K562 (cell line): ENCODE results near the gene LMLN. TPM values are rescaled to one million over a fixed set of nuclear protein-coding genes. Genes with fewer than 3 reads are reported as not detected.

ENCODE experiments used
- ATAC-seq: fragments of 200-7000 bp; cut with Tn5 transposase; 3 replicates; pipeline ENCODE4 v1.9.1; 2020; ENCODE audit warnings: moderate library complexity
- BruUV-seq: library from RNA; stranded (reverse); fragments of 400-500 nt; replicated peaks from 2 replicates; lab custom pipeline; 2021; lab: Mats Ljungman, UMichigan
- CTCF ChIA-PET: fragments of 300-600 bp; formaldehyde crosslinking; extraction: SDS; loops from one replicate; lab custom pipeline; 2021; ENCODE audit warnings: low intra/inter-chr PET ratio; lab: Yijun Ruan, JAX
- POLR2A ChIA-PET: fragments of 300-600, 350-650 bp; sonication (Branson Sonifier 250); formaldehyde crosslinking; extraction: SDS; loops from one replicate; lab custom pipeline; 2021; ENCODE audit warnings: antibody characterized with exemption, inconsistent platforms; lab: Yijun Ruan, JAX
- DNase-seq, 4 experiments: peaks; one replicate each; pipeline versions ENCODE4 v3.0.0 to v3.0.0-alpha.2; 2011 to 2018; ENCODE audit warnings: low spot score in 3 of 4, mixed read lengths in 3 of 4; ENCODE audit errors: extremely low read depth in 1 of 4
- FAIRE-seq: peaks from 2 replicates; lab custom pipeline; 2011; peaks lifted over from hg19 to GRCh38; lab: Jason Lieb, UNC
- H2AFZ ChIP-seq: 2 replicates; pipeline ENCODE4 v1.6.0; 2011; ENCODE audit warnings: low read depth, low read length, control low read depth, inconsistent platforms
- H3K27ac ChIP-seq: fragments of 200-600 bp; 3 replicates; pipeline ENCODE4 v1.8.0; 2011; ENCODE audit warnings: low read depth, mild to moderate bottlenecking, control low read depth, inconsistent platforms, low read length, moderate library complexity, mixed read lengths; ENCODE audit errors: extremely low read depth
- H3K27me3 ChIP-seq, 2 experiments: fragments of 300-600 bp in 1 of 2; 2 replicates in 1 of 2; 3 replicates in 1 of 2; pipeline versions ENCODE4 v1.6.0 to v1.8.0; 2011; ENCODE audit warnings: inconsistent platforms in 2 of 2, low read length in 2 of 2, mild to moderate bottlenecking in 1 of 2, mixed read lengths in 1 of 2, moderate library complexity in 1 of 2; ENCODE audit not compliant: control insufficient read depth in 2 of 2, insufficient read depth in 2 of 2
- H3K36me3 ChIP-seq: fragments of 300-600 bp; 3 replicates; pipeline ENCODE4 v1.8.0; 2011; ENCODE audit warnings: mild to moderate bottlenecking, low read length, inconsistent platforms; ENCODE audit not compliant: control insufficient read depth, insufficient read depth
- H3K4me1 ChIP-seq, 2 experiments: fragments of 200-600 bp in 1 of 2; replicated peaks in 1 of 2; 2 replicates in 1 of 2; 3 replicates in 1 of 2; pipeline versions ENCODE4 v1.5.1 to v1.8.0; 2011; ENCODE audit warnings: inconsistent platforms in 2 of 2, low read length in 2 of 2, mild to moderate bottlenecking in 1 of 2, mixed read lengths in 1 of 2, moderate library complexity in 1 of 2; ENCODE audit not compliant: control insufficient read depth in 2 of 2, insufficient read depth in 2 of 2
- H3K4me2 ChIP-seq: 2 replicates; pipeline ENCODE4 v1.6.1; 2011; ENCODE audit warnings: low read length, control low read depth, inconsistent platforms, mixed read lengths; ENCODE audit not compliant: insufficient read depth
- H3K4me3 ChIP-seq: fragments of 200-600 bp; sonication (generic), shearing (Covaris generic); 2 replicates; pipeline ENCODE4 v1.5.1; 2016; ENCODE audit warnings: control low read depth, inconsistent platforms
- H3K79me2 ChIP-seq: fragments of 200-600 bp; 3 replicates; pipeline ENCODE4 v1.8.0; 2011; ENCODE audit warnings: low read length, inconsistent platforms; ENCODE audit not compliant: control insufficient read depth, insufficient read depth
- H3K9ac ChIP-seq, 2 experiments: 2 replicates each; pipeline versions ENCODE4 v1.6.0 to v1.6.1; 2011; ENCODE audit warnings: low read depth in 2 of 2, low read length in 2 of 2, control low read depth in 1 of 2, inconsistent platforms in 1 of 2, mild to moderate bottlenecking in 1 of 2, mixed read lengths in 1 of 2; ENCODE audit not compliant: insufficient read depth in 1 of 2
- H3K9me1 ChIP-seq: one replicate; pipeline ENCODE4 v1.6.0; 2011; ENCODE audit warnings: inconsistent platforms, mild to moderate bottlenecking, low read length, moderate library complexity; ENCODE audit not compliant: control insufficient read depth, insufficient read depth
- H3K9me3 ChIP-seq: replicated peaks from 2 replicates; pipeline ENCODE4 v1.5.1; 2011; ENCODE audit warnings: low read depth, low read length, inconsistent platforms; ENCODE audit not compliant: control insufficient read depth, insufficient read depth
- H4K20me1 ChIP-seq: replicated peaks from 2 replicates; pipeline ENCODE4 v1.6.1; 2011; ENCODE audit warnings: low read length, inconsistent platforms, mixed read lengths; ENCODE audit not compliant: control insufficient read depth, insufficient read depth
- E2F3 ChIP-seq: fragments of 250-450 bp; sonication (Bioruptor Pico); IDR thresholded peaks from 2 replicates; pipeline ENCODE4 v1.4.0; 2020; ENCODE audit warnings: mild to moderate bottlenecking
- GATAD2B ChIP-seq: fragments of 450-650 bp; IDR thresholded peaks from 2 replicates; pipeline ENCODE4 v1.6.1; 2017; ENCODE audit warnings: mild to moderate bottlenecking, borderline replicate concordance
- MAFF ChIP-seq: IDR thresholded peaks from 2 replicates; pipeline ENCODE4 v1.6.1; 2012; ENCODE audit warnings: low read length, improper control_type of control experiment
- MECOM ChIP-seq: fragments of 250-450 bp; sonication (Bioruptor Pico); IDR thresholded peaks from 2 replicates; pipeline ENCODE4 v1.8.0; 2022; ENCODE audit warnings: inconsistent platforms
- RBM25 ChIP-seq: fragments of 200-400 bp; formaldehyde crosslinking; IDR thresholded peaks from 2 replicates; pipeline ENCODE4 v1.6.1; 2018; ENCODE audit warnings: low read length, low read depth, moderate library complexity; ENCODE audit not compliant: severe bottlenecking
- SPI1 ChIP-seq: IDR thresholded peaks from 2 replicates; pipeline ENCODE4 v1.6.1; 2011; ENCODE audit warnings: low read depth, low read length, control low read depth, borderline replicate concordance
- ZFP1 ChIP-seq: fragments of 450-650 bp; formaldehyde crosslinking; IDR thresholded peaks from 2 replicates; pipeline ENCODE4 v1.4.0; 2020; ENCODE audit warnings: mild to moderate bottlenecking, mixed read lengths
- ZNF121 ChIP-seq: sonication (generic); formaldehyde crosslinking; conservative IDR thresholded peaks from 2 replicates; pipeline ENCODE4 v1.8.0; 2022; ENCODE audit warnings: missing genetic modification reagents
- ZNF197 ChIP-seq: fragments of 200-800 bp; sonication (Bioruptor generic); IDR thresholded peaks from 2 replicates; pipeline ENCODE4 v1.6.1; 2016; ENCODE audit warnings: low read depth, missing genetic modification characterization, missing compliant biosample characterization
- ZNF316 ChIP-seq: fragments of 450-650 bp; IDR thresholded peaks from 2 replicates; pipeline ENCODE4 v1.6.1; 2016
- WGBS: fragments of 100-300 bp; shearing (Covaris generic); methylation state at CpG from one replicate; pipeline ENCODE4 v1.1.6; 2016; ENCODE audit warnings: low coverage, mixed read lengths; ENCODE audit not compliant: insufficient coverage; ENCODE audit errors: missing lambda C conversion rate; 5-methylcytosine and 5-hydroxymethylcytosine counted together
- in situ Hi-C: fragments of 300-500 bp; cut with MboI; formaldehyde crosslinking; loops from 4 replicates; pipeline ENCODE4 v1.15.0; 2018; ENCODE audit warnings: inconsistent platforms, mixed read lengths
- intact Hi-C: fragments of 100-400 bp; cut with micrococcal nuclease; formaldehyde crosslinking; loops from 2 replicates; pipeline ENCODE4 v1.14.2; 2022
- polyA plus RNA-seq, 8 experiments: library from polyadenylated mRNA; depleted of rRNA in 4 of 8; stranded (reverse) in 5 of 8; unstranded in 3 of 8; fragments of >200 nt; fragmentation: Nextera tagmentation in 2 of 8; fragmentation: Illumina TruSeq in 1 of 8; extraction: Ambion mirVana in 2 of 8; extraction: Trizol in 1 of 8; gene quantifications; 2 replicates each; pipeline versions ENCODE4 v1.2.1 to v1.2.3, GENCODE V29; 2011 to 2014; ENCODE audit warnings: inconsistent platforms in 1 of 8, missing spikeins in 1 of 8
- total RNA-seq, 7 experiments: library from RNA; depleted of rRNA in 6 of 7; stranded (reverse); fragments of >200 nt in 6 of 7; fragmentation: Illumina TruSeq in 2 of 7; extraction: Trizol in 2 of 7; gene quantifications; 2 replicates each; pipeline versions ENCODE4 v1.2.1 to v1.2.3, GENCODE V29; 2011 to 2021; ENCODE audit warnings: low replicate concordance in 1 of 7

LMLN gene
- total and polyA plus RNA-seq, 9 of the 15 experiments (the other 6 are each of a cell fraction or from before 2014, with no cell fraction given) = 2.2 to 15.9 (median 6.9) TPM

- Histone ChIP-seq H4K20me1 (no peaks in the 10 kb centered on the region), H3K9me3 (no peaks in the 10 kb centered on the region), H3K9ac (no peak overlapping the region), H3K27ac (no peak overlapping the region), H3K27me3 (no peaks in the 10 kb centered on the region), H3K4me2 (no peak overlapping the region), H3K79me2 (no peaks in the 10 kb centered on the region), H2AFZ (no peak overlapping the region), H3K36me3 (peaks cover 11% of the 10 kb centered on the region; the same call in 2 of the 3 replicates), H3K4me1 (peaks cover 0 to 1% of the 10 kb centered on the region in 2 experiments; a peak in 3 of 5 replicates), H3K4me3 (no peak overlapping the region), H3K9me1 (no peaks in the 10 kb centered on the region)
- FAIRE-seq (no peak), DNase-seq (no peak), ATAC-seq (no peak)
- no TSS peak for BruUV-seq
- TF ChIP-seq ZNF316 = peak; percentile 41; the same call in 1 of the 2 replicates
- 0 out of 2 replicates have a peak, but pooled peaks have one; percentile 12 for TF ChIP-seq MAFF
- no peak for TF ChIP-seq ZFP1
- no peak for TF ChIP-seq GATAD2B
- TF ChIP-seq ZNF197 (CRISPR knock-in tag) = no peak
- peak; percentile 46; the same call in 1 of the 2 replicates for TF ChIP-seq SPI1
- no peak for TF ChIP-seq E2F3 (CRISPR knock-in tag)
- CTCF ChIA-PET = interaction anchor here (0.5 kb wide), 1 partner anchor 228 kb away, joined by 4 read pairs; no protein-coding TSS in a partner anchor
- intact Hi-C loops (no loop called here), in situ Hi-C loops (no loop called here)
- WGBS = 71% methylated on average over 5 of the region's 5 CpGs
- POLR2A ChIA-PET = no interaction called here
Observed at GRCh38 chr3:198021320-198021719, 61.3 kb downstream of the LMLN start.

DNA sequence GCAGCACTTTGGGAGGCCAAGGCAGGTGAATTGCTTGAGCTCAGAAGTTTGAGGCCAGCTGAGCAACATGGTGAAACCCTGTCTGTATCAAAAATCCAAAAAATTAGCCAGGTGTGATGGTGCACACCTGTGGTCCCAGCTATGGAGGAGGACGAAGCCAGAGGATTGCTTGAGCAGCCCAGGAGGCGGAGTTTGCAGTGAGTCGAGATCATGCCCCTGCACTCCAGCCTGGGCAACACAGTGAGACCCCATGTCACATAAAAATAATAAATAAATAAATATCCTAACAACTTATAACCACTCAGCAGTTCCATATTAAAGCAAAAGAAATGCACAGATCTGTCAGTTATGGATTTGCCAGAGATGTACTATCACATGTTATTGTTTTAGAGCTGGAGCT, 62.6 kb downstream of the LMLN start:
- in situ Hi-C loops = no loop called here
- H3K79me2 ChIP-seq = no peaks in the 10 kb centered on the region
- ATAC-seq (no peak), FAIRE-seq (no peak), DNase-seq (no peak)
- H3K27me3 ChIP-seq = no peaks in the 10 kb centered on the region
- CTCF ChIA-PET = no interaction called here
- no peak overlapping the region for H3K9ac ChIP-seq
- WGBS = 77% methylated on average over 3 of the region's 3 CpGs
- POLR2A ChIA-PET = no interaction called here
- H3K36me3 ChIP-seq = peaks cover 17% of the 10 kb centered on the region
- no peaks in the 10 kb centered on the region for H3K9me3 ChIP-seq
- H3K4me3 ChIP-seq = no peak overlapping the region
- H3K4me1 ChIP-seq = peaks cover 9 to 13% of the 10 kb centered on the region in 2 experiments
- no peaks in the 10 kb centered on the region for H4K20me1 ChIP-seq
- BruUV-seq = no TSS peak
- intact Hi-C loops = no loop called here
- no peaks in the 10 kb centered on the region for H3K9me1 ChIP-seq
- H3K27ac ChIP-seq = no peak overlapping the region
- no peak overlapping the region for H2AFZ ChIP-seq
- TF ChIP-seq ZNF121 (peak; percentile 59), MECOM (CRISPR knock-in tag) (no peak), RBM25 (peak; percentile 19)
- no peak overlapping the region for H3K4me2 ChIP-seq
